ACC112 (cell line): ENCODE results near the gene ADAM10.

Source experiments
- H2AFZ ChIP-seq: fragments of 200-600 bp; sonication (generic); one replicate; pipeline ENCODE4 v1.6.0; 2017; ENCODE audit warnings: antibody characterized with exemption, low read length; ENCODE audit not compliant: unreplicated experiment
- H3K27ac ChIP-seq: fragments of 200-600 bp; sonication (generic); 2 replicates; pipeline ENCODE4 v1.5.1; 2014; ENCODE audit warnings: low read depth, mild to moderate bottlenecking, antibody characterized with exemption, low read length, moderate library complexity
- H3K27me3 ChIP-seq: fragments of 200-600 bp; sonication (generic); 2 replicates; pipeline ENCODE4 v1.6.1; 2014; ENCODE audit warnings: mild to moderate bottlenecking, antibody characterized with exemption, low read length, moderate library complexity, mixed read lengths; ENCODE audit not compliant: insufficient read depth
- H3K36me3 ChIP-seq: fragments of 200-600 bp; sonication (generic); 2 replicates; pipeline ENCODE4 v1.6.1; 2016; ENCODE audit warnings: mild to moderate bottlenecking, antibody characterized with exemption, low read length, moderate library complexity, mixed read lengths; ENCODE audit not compliant: insufficient read depth
- H3K4me1 ChIP-seq: fragments of 200-600 bp; sonication (generic); one replicate; pipeline ENCODE4 v1.6.1; 2016; ENCODE audit warnings: low read length, mixed read lengths; ENCODE audit not compliant: insufficient read depth, unreplicated experiment, control insufficient read depth
- H3K4me3 ChIP-seq: fragments of 200-600 bp; sonication (generic); 2 replicates; pipeline ENCODE4 v1.5.1; 2014; ENCODE audit warnings: mild to moderate bottlenecking, low read depth, low read length
- H3K79me2 ChIP-seq: fragments of 200-600 bp; sonication (generic); one replicate; pipeline ENCODE4 v1.6.0; 2016; ENCODE audit warnings: low read length; ENCODE audit not compliant: control insufficient read depth, unreplicated experiment, insufficient read depth

ADAM10 gene

GRCh38 chr15:58569455-58569854 is 180.1 kb downstream of the ADAM10 start:
- H3K79me2 ChIP-seq: no peaks in the 10 kb centered on the region
- H2AFZ ChIP-seq: no peak overlapping the region
- no peaks in the 10 kb centered on the region for H3K27me3 ChIP-seq
- no peak overlapping the region for H3K27ac ChIP-seq
- H3K4me1 ChIP-seq: no peaks in the 10 kb centered on the region
- H3K4me3 ChIP-seq: no peak overlapping the region
- no peaks in the 10 kb centered on the region for H3K36me3 ChIP-seq

- H3K36me3 ChIP-seq: no peaks in the 10 kb centered on the region
- H3K27ac ChIP-seq: no peak overlapping the region
- H3K4me3 ChIP-seq: no peak overlapping the region
- no peak overlapping the region for H2AFZ ChIP-seq
- H3K79me2 ChIP-seq: no peaks in the 10 kb centered on the region
- H3K27me3 ChIP-seq: no peaks in the 10 kb centered on the region
- H3K4me1 ChIP-seq: no peaks in the 10 kb centered on the region
Measured at GRCh38 chr15:58568157-58568571, 181.3 kb downstream of the ADAM10 start.

GRCh38 chr15:58566029-58566428 is 183.5 kb downstream of the ADAM10 start:
- no peaks in the 10 kb centered on the region for H3K79me2 ChIP-seq
- no peaks in the 10 kb centered on the region for H3K27me3 ChIP-seq
- no peaks in the 10 kb centered on the region for H3K36me3 ChIP-seq
- no peaks in the 10 kb centered on the region for H3K4me1 ChIP-seq
- no peak overlapping the region for H2AFZ ChIP-seq
- no peak overlapping the region for H3K4me3 ChIP-seq
- H3K27ac ChIP-seq: no peak overlapping the region

GRCh38 chr15:58565619-58566018 is 183.9 kb downstream of the ADAM10 start:
- no peaks in the 10 kb centered on the region for H3K79me2 ChIP-seq

DNA sequence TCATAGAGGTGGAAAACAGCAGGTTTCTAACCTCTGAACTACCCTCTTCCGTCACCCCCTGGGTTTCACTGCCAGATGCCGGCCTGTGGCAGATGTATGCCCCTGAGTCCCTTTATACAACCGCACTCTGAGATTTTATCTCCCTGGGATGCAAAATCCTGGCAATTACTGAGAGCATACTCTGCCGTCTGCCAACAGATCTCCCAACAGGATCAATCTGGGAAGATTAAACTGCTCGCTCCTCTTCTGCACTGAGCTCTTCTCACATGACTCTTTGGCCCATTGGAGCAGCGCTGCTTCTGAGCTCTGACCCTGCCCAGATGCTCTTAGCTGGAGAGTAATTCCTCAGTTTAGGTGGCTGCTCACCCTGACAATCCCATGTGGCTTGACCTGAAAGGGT is 184.5 kb downstream of the ADAM10 start:
- Histone ChIP-seq H3K79me2 (no peaks in the 10 kb centered on the region), H3K36me3 (no peaks in the 10 kb centered on the region), H3K4me1 (no peaks in the 10 kb centered on the region), H3K27ac (no peak overlapping the region), H2AFZ (no peak overlapping the region), H3K27me3 (no peaks in the 10 kb centered on the region), H3K4me3 (no peak overlapping the region)

More at GRCh38 chr15:58565619-58566018, 183.9 kb downstream of the ADAM10 start:
- no peak overlapping the region for H2AFZ ChIP-seq
- no peaks in the 10 kb centered on the region for H3K4me1 ChIP-seq
- no peak overlapping the region for H3K4me3 ChIP-seq
- no peaks in the 10 kb centered on the region for H3K36me3 ChIP-seq
- no peaks in the 10 kb centered on the region for H3K27me3 ChIP-seq
- H3K27ac ChIP-seq: no peak overlapping the region

DNA sequence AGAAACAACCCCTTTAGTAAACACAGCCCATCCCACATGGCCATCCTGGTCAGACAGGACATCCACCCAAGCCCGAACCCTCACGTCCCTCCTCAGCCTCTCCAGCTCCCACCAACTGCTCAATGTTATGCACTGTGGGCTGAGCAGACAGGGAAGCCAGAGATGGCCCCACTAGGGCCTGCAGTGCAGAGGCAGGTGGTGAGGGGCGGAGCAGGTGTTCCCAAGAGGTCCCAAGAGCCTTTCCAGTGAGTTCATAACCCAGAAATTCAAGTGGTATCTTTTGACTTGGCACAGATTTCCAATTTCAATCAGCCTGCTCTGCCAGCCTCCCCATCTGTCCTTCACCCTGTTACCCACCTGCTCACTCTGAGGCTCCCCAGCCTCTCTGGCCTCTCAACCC is 187.4 kb downstream of the ADAM10 start:
- Histone ChIP-seq H3K4me3 (no peak overlapping the region), H3K27ac (no peak overlapping the region), H3K36me3 (no peaks in the 10 kb centered on the region), H3K27me3 (no peaks in the 10 kb centered on the region), H3K4me1 (no peaks in the 10 kb centered on the region), H2AFZ (no peak overlapping the region), H3K79me2 (no peaks in the 10 kb centered on the region)

- H2AFZ ChIP-seq: no peak overlapping the region
- no peak overlapping the region for H3K27ac ChIP-seq
- H3K4me3 ChIP-seq: no peak overlapping the region
- no peaks in the 10 kb centered on the region for H3K4me1 ChIP-seq
- H3K36me3 ChIP-seq: no peaks in the 10 kb centered on the region
- H3K27me3 ChIP-seq: no peaks in the 10 kb centered on the region
- H3K79me2 ChIP-seq: no peaks in the 10 kb centered on the region
Measured at GRCh38 chr15:58561321-58561720, 188.2 kb downstream of the ADAM10 start.

GRCh38 chr15:58559904-58560588 is 189.5 kb downstream of the ADAM10 start:
- Histone ChIP-seq H3K27me3 (no peaks in the 10 kb centered on the region), H3K36me3 (no peaks in the 10 kb centered on the region), H3K4me1 (no peaks in the 10 kb centered on the region), H3K4me3 (no peak overlapping the region), H3K27ac (no peak overlapping the region), H2AFZ (no peak overlapping the region), H3K79me2 (no peaks in the 10 kb centered on the region)

DNA sequence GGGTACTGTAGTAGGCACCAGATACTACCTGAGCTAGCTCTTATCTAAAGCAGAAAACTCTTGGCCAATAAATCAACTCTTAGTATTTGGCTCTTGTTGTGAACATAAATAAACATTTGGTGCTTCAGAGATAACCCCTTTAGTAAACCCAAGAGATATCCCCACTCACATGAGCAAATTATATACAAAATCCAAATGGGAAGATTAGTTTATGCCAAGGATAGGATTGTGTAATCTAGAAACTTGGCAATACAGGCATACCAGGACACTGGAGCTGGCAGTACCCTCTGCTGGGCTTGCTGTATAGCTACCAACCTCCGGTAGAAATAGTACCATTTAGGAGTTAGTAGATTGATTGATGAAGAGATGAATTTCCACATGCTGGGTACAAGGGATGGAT is 190.7 kb downstream of the ADAM10 start:
- Histone ChIP-seq H3K4me1 (no peaks in the 10 kb centered on the region), H3K79me2 (no peaks in the 10 kb centered on the region), H3K27ac (no peak overlapping the region), H3K36me3 (no peaks in the 10 kb centered on the region), H2AFZ (no peak overlapping the region), H3K27me3 (no peaks in the 10 kb centered on the region), H3K4me3 (no peak overlapping the region)

GRCh38 chr15:58556541-58556940 is 193.0 kb downstream of the ADAM10 start:
- no peaks in the 10 kb centered on the region for H3K36me3 ChIP-seq
- peaks cover 15% of the 10 kb centered on the region for H3K4me1 ChIP-seq
- H3K27ac ChIP-seq: no peak overlapping the region
- H3K27me3 ChIP-seq: no peaks in the 10 kb centered on the region
- no peak overlapping the region for H3K4me3 ChIP-seq
- H2AFZ ChIP-seq: no peak overlapping the region
- no peaks in the 10 kb centered on the region for H3K79me2 ChIP-seq

- Histone ChIP-seq H3K36me3 (no peaks in the 10 kb centered on the region), H3K27ac (no peak overlapping the region), H3K4me3 (no peak overlapping the region), H2AFZ (no peak overlapping the region), H3K4me1 (peaks cover 21% of the 10 kb centered on the region), H3K79me2 (no peaks in the 10 kb centered on the region), H3K27me3 (no peaks in the 10 kb centered on the region)
Measured at GRCh38 chr15:58556028-58556361, 193.5 kb downstream of the ADAM10 start.
